Choroid plexus epithelial cell (primary cell): Measurements from ENCODE around the gene PBX1.

Experiments used
- DNase-seq: peaks from one replicate; pipeline ENCODE4 v3.0.0-alpha.2; 2010; ENCODE audit warnings: low read depth
- H3K4me3 ChIP-seq: 2 replicates; pipeline ENCODE4 v1.5.1; 2011; ENCODE audit warnings: low read depth, mild to moderate bottlenecking, control low read depth, low read length, moderate library complexity
- TF ChIP-seq, protein P1 (sequence below): conservative IDR thresholded peaks from 2 replicates; pipeline ENCODE4 v1.5.1; 2011; ENCODE audit warnings: low read depth, mild to moderate bottlenecking, control low read depth, inconsistent platforms, low read length, moderate library complexity

Gene PBX1

GRCh38 chr1:164765557-164765956 lies 206.6 kb downstream of the PBX1 start:
- TF ChIP-seq, protein P1, sequence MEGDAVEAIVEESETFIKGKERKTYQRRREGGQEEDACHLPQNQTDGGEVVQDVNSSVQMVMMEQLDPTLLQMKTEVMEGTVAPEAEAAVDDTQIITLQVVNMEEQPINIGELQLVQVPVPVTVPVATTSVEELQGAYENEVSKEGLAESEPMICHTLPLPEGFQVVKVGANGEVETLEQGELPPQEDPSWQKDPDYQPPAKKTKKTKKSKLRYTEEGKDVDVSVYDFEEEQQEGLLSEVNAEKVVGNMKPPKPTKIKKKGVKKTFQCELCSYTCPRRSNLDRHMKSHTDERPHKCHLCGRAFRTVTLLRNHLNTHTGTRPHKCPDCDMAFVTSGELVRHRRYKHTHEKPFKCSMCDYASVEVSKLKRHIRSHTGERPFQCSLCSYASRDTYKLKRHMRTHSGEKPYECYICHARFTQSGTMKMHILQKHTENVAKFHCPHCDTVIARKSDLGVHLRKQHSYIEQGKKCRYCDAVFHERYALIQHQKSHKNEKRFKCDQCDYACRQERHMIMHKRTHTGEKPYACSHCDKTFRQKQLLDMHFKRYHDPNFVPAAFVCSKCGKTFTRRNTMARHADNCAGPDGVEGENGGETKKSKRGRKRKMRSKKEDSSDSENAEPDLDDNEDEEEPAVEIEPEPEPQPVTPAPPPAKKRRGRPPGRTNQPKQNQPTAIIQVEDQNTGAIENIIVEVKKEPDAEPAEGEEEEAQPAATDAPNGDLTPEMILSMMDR: no peak
- DNase-seq: peak; percentile 91
- H3K4me3 ChIP-seq: no peak overlapping the region

DNA sequence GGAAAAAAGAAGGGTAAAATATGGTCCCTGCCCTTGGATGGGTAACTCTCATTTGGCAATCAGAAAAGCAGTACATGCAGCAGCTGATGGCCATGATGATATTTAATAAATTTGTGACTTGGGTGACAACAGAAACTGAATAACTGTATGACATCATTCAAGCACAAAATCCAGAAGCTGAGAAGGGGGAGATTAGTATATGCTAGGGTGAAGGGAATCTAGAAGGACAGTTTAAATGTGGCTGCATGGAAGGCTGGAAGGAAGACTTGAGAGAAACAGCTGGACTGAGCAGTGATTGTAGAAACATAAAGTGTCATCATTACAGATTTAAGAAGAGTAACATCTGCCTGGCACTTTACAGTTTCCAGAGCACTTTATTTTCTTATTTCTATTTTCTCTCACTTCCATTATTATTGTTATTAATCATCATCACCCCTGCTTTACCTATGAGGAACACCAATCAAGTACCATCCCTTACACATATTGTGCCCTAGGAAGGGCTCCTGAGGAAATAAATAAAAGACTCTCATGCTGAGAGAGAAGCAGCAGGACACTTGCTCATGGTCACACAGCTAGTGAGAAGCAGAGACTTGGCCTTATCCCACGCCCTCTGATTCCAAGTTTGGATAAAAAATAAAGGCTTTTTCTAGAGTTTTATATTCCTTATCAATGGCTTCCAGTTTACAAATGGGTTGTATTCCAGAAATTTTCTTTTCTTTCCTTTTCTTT lies 207.2 kb downstream of the PBX1 start:
- DNase-seq: peak; percentile 80
- H3K4me3 ChIP-seq: no peak overlapping the region
- TF ChIP-seq, protein P1: no peak

- H3K4me3 ChIP-seq: no peak overlapping the region
- peak; percentile 69 for DNase-seq
- TF ChIP-seq, protein P1: no peak
Measured at GRCh38 chr1:164767752-164768402, 208.9 kb downstream of the PBX1 start.

DNA sequence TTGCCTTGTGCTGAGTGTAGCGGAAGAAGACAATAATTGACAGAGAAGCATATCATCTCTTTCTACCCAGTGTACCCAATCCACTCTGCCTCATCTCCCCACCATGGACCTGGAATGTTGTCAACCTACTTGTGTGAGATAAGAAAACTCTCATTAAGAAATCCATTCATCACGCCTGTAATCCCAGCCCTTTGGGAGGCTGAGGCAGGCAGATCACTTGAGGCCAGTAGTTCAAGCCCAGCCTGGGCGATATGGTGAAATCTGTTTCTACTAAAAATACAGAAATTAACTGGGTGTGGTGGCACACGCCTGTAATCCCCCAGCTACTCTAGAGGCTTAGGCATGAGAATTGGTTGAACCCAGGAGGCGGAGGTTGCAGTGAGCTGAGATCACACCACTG lies 209.6 kb downstream of the PBX1 start:
- TF ChIP-seq, protein P1: no peak
- H3K4me3 ChIP-seq: no peak overlapping the region
- DNase-seq: no peak

GRCh38 chr1:164769486-164770130 lies 210.6 kb downstream of the PBX1 start:
- no peak for DNase-seq
- TF ChIP-seq, protein P1: no peak
- no peak overlapping the region for H3K4me3 ChIP-seq

DNA sequence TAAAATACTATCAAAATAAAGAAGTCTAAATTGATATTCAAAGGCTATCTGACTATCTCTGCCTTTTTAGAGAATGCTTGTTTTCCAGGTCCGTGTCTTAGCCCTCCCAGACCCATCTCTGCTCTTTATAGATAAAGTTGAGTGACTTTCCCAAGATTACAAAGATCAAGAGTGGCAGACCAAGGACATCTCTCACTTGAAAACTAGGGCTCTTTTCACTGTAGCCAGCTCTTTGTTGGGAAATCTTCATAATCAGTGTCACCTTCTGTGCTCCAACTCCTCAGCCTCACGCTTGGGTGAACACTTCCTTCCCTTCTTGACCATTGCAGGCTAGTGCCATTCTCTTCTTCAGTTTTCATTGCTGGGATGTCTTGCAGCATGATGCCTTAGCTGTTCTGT lies 211.1 kb downstream of the PBX1 start:
- H3K4me3 ChIP-seq: no peak overlapping the region
- TF ChIP-seq, protein P1: no peak
- no peak for DNase-seq
